ENCODE results near the gene SPARCL1.
"Not testable (repeated sequence)": the region's sequence is repeated elsewhere in the genome, so short reads cannot be mapped to it uniquely, and the experiment has no call there.

Gene SPARCL1, protein sequence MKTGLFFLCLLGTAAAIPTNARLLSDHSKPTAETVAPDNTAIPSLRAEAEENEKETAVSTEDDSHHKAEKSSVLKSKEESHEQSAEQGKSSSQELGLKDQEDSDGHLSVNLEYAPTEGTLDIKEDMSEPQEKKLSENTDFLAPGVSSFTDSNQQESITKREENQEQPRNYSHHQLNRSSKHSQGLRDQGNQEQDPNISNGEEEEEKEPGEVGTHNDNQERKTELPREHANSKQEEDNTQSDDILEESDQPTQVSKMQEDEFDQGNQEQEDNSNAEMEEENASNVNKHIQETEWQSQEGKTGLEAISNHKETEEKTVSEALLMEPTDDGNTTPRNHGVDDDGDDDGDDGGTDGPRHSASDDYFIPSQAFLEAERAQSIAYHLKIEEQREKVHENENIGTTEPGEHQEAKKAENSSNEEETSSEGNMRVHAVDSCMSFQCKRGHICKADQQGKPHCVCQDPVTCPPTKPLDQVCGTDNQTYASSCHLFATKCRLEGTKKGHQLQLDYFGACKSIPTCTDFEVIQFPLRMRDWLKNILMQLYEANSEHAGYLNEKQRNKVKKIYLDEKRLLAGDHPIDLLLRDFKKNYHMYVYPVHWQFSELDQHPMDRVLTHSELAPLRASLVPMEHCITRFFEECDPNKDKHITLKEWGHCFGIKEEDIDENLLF

DNA sequence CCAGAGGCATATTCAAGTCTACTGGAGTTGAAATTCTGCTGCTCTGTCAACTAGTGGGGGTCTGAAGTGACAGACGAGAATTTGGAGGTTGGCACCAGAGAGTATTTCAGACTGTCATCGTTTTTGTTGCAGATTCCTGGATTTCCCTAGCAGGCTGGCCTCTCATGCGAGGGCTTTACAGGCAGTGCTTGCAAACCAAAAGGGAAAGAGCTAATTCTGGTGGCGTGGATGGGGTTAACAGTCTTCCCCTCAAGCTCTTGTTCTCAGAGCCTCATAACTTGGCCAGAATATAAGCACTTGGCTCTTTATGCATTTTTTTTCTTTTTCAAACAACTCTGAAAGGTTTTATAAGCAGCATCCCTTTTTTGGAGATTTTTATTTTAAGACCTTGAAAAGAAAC lies at the start of gene SPARCL1:
Gene SPARCL1, minus strand, starts transcription at position 190 of the 400 bp plus-strand sequence. CDS start 29,802 bp downstream, outside the sequence.
- no peak for DNase-seq

DNA sequence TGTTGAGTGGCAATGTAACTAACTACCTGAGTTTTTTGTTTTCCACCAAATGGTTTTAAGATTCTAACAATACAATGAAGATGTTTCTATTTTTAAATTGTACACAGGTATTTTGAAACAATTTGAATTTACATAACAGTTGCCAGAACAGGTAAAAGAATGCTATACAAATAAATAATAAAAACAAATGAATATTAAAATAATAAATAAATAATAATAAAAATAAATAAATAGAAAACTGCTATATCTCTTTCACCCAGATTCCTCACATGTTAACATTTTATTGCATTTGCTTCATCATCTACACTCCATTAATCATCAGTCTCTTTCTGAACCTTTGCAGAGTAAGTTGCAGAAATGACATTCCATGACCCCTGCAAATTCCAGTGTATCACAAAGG lies 46.8 kb upstream of the SPARCL1 start:
- DNase-seq, result no peak

DNA sequence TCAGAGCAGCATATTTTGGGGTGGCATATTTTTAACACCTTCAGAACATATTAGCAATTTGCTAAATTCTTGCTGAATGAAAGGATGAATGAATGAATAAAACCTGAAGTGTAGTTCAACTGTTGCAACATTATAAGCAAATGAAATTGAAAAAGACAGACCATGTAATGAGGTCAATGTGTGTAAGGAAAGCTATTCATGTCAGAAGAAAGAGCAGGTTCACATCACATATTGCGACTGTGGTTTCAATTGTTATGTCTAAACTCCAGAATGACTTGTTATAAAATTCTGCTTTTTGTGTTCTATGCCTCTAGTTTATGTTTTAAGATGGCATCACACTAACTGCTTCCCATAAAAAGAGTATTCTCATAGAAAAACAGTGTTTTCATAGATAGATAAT lies 46.2 kb upstream of the SPARCL1 start:
- no peak for DNase-seq

DNA sequence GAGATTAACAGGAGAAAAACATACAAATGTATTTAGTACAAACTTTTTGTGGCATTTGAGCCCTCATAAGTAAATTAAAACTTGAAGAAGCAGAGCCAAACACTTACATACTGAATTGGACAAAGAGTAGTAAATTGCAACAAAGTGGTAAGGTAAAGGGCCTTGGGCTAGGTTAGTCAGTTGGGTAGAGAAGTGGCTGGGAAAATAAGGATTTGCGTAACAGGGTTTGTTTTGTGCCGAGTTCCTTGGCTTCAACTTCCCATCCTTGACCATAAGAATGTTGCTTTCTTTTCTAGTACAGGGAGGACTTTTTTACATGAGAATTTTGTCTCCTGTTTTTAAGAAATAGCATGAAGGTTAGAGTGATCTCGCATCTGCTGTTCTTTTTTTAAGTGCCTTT lies 45.8 kb upstream of the SPARCL1 start:
- no peak for DNase-seq

DNA sequence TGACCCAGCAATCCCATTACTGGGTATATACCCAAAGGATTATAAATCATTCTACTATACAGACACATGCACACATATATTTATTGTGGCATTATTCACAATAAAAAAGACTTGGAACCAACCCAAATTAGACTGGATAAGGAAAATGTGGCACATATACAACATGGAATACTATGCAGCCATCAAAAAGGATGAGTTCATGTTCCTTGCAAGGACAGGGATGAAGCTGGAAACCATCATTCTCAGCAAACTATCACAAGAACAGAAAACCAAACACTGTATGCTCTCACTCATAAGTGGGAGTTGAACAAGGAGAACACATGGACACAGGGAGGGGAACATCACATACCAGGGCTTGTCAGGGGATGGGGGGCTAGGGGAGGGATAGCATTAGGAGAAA lies 45.2 kb upstream of the SPARCL1 start:
- not testable (repeated sequence) for DNase-seq

DNA sequence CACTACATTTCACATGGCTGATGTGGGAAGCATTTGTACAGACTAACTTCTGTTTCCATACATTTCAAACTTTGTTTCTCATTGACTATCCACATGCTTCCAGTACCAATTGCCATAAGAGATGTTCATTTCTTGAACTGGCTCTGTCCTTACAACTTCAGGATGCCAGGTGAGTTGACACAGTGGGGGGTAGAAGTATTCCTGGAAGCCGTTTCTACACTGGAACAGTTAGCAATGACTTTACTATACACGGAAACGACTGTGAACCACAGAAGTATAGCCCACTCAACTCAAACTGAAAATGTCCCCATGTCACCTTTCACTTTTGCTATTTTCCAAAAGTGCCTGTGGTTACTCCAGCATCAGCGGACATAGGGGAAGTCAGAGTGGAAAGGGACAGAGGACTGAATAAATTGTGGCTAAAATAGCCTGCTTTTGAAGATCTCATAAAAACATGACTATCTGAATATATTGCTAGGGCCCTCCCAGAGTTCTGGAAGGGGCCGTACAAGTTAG lies 41.2 kb upstream of the SPARCL1 start:
- DNase-seq, result no peak

- DNase-seq, result no peak
Measured at GRCh38 chr4:87567191-87567590, 38.0 kb upstream of the SPARCL1 start.

GRCh38 chr4:87566276-87566675 lies 37.1 kb upstream of the SPARCL1 start:
- no peak for DNase-seq

DNA sequence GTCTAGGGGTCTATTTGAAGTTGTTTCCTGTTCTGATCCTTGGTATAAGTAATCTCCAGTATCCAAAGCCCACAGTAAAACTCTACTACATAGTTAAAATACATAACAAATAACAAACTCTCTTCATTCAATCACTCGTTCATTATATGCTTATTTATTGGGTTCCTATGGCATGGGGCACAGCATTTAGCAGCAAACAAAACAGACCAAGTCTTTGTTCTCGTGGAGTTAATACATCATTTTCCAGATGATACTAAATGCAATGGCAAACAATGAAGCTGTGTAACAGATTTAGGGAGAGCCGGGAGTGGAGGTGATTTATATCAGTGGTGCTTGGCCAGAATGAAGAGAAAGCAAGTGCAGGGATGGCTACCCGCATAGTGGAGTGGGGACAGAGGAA lies 36.6 kb upstream of the SPARCL1 start:
- no peak for DNase-seq

DNA sequence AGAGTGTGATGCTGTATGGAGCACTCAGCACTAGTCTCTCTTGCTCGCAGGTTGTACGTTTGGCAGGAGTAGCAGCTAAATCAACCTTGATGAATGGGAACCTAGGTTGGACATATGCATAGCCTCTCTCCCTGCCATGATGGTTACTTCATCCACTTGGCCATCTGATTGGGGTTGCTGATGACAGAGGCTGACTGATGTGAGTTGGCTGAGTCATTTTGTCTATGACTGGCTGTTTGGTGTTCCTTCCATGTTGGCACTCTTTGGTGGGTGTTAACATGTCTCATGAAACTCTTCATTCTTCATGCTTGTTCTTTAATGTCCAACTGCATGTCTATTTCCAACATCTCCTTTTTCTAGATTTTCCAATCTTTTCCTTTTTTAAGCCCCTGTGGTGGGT lies 31.6 kb upstream of the SPARCL1 start:
- no peak for DNase-seq

DNA sequence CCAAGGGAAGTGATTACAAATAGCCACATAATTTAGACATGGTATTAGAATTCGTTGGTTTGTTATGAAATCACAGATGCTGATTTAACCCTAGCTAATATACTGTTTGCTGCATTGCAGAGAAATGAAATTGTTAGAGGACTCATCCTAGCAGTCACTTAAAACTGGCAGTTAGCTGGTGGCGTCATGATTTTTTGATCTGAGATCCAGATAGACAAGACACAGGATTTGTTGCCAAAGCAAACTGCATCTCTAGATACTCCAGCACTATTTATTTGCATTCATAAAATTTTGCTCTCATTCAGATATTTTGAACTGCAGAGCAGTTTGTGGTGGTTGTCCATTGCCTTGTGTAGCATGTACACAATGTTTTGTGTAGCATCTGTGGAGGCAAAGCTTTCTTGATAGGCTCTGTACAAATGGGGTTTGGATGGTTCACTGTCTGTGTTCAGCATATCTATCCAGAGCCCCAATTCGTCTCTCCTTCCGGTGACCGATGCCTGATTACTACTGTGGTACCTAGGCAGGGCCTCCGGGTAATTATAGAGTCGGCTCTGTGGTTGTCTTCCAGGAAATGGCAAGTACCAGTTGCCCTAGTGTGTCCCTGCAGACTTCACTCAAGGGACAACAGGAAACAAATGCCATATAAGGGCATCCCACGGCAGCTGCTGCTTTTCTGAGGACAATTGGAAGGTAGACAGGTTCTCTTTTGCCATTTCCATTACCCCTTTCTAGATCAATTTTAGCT lies 30.1 kb upstream of the SPARCL1 start:
- DNase-seq, result peak; percentile 58

DNA sequence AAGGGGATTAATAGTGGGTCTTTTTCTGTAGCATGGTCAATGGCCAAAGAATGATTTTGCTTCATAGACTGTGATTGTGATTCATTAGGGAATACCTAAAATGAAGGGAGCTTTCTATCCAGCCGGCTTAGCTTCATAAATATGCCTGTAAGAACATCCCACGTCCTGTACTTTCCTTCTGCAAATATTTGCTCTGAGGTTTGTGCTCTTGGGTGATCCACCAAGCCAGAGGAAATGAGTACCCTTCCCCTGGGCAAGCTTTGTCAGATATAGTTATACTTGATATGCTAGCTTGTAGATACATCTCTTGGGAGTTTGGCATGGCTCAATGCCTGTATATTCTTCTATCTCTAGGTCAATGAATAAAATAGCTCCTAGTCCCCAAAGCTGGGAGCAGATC lies 28.2 kb upstream of the SPARCL1 start:
- no peak for DNase-seq

- DNase-seq, result no peak
Measured at GRCh38 chr4:87555773-87556619, 26.8 kb upstream of the SPARCL1 start.

GRCh38 chr4:87553182-87553581 lies 24.0 kb upstream of the SPARCL1 start:
- DNase-seq, result no peak

- no peak for DNase-seq
Measured at GRCh38 chr4:87551361-87551760, 22.2 kb upstream of the SPARCL1 start.

- no peak for DNase-seq
Measured at GRCh38 chr4:87547016-87547708, 18.0 kb upstream of the SPARCL1 start.

GRCh38 chr4:87545052-87545451 lies 15.9 kb upstream of the SPARCL1 start:
- DNase-seq, result no peak

DNA sequence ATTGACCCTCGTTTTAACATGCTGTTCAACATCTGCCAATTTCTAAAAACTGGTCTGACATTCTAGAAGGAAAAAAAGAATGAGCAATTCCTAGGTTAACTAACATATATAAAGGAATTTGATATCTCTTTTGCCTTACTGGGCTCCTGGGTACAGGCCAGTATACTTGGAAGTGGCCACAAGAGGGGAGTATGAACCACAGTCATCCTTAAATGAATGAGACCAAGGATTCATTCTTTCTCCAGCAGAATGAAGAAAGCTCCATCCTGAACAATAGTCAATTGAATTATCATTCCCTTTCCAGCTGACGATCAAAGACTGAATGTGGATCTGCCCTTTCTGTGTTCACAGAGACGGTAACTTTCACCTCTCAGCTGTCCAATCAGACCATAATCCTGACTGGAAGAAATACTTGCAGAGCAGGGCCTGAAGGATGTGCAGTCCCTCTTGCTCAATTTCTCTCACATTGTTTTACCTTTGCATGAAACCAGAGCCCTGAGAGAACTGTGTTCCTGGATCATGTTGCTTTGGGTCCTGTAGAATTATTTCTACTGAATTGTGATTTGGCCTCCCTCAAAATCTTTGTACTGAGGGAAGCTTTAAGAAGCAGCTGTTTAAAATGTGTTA lies 14.8 kb upstream of the SPARCL1 start:
- DNase-seq, result no peak

GRCh38 chr4:87542734-87543312 lies 13.6 kb upstream of the SPARCL1 start:
- DNase-seq, result no peak

- no peak for DNase-seq
Measured at GRCh38 chr4:87541956-87542709, 13.0 kb upstream of the SPARCL1 start.
